Chondrocyte (in vitro differentiated cells): ENCODE data around the gene COMMD3. TPM values are rescaled to one million over a fixed set of nuclear protein-coding genes. Genes with fewer than 3 reads are reported as not detected.

Experiments
- DNase-seq: peaks from one replicate; pipeline ENCODE4 v3.0.0; 2021; ENCODE audit warnings: mixed read lengths, low spot score
- H3K27ac Mint-ChIP-seq: one replicate; pipeline ENCODE4 v1.8.0; 2021; ENCODE audit warnings: mild to moderate bottlenecking, moderate library complexity, mixed read lengths; ENCODE audit not compliant: unreplicated experiment
- H3K27me3 Mint-ChIP-seq: 2 replicates; pipeline ENCODE4 v1.8.0; 2021; ENCODE audit warnings: low read depth, mixed read lengths
- H3K36me3 Mint-ChIP-seq: 2 replicates; pipeline ENCODE4 v1.8.0; 2021; ENCODE audit warnings: low read depth, mixed read lengths
- H3K4me1 Mint-ChIP-seq: 2 replicates; pipeline ENCODE4 v1.8.0; 2021; ENCODE audit warnings: low read depth, mild to moderate bottlenecking, mixed read lengths
- H3K4me3 Mint-ChIP-seq: one replicate; pipeline ENCODE4 v1.8.0; 2021; ENCODE audit warnings: mild to moderate bottlenecking, moderate library complexity, mixed read lengths; ENCODE audit not compliant: unreplicated experiment
- H3K9me3 Mint-ChIP-seq: 2 replicates; pipeline ENCODE4 v1.8.0; 2021; ENCODE audit warnings: low read depth, mixed read lengths
- total RNA-seq: library from RNA; stranded (reverse); gene quantifications from 3 replicates; pipeline ENCODE4 v1.2.1, GENCODE V29; 2021
- TF ChIP-seq, protein P1 (sequence below): fragments of 200-600 bp; sonication (generic); IDR thresholded peaks from 2 replicates; pipeline ENCODE4 v1.5.0; 2021; ENCODE audit warnings: antibody characterized with exemption, mild to moderate bottlenecking, moderate library complexity

The COMMD3 gene
- total RNA-seq, 1 donor from 2014 or later, result 51.4 TPM

DNA sequence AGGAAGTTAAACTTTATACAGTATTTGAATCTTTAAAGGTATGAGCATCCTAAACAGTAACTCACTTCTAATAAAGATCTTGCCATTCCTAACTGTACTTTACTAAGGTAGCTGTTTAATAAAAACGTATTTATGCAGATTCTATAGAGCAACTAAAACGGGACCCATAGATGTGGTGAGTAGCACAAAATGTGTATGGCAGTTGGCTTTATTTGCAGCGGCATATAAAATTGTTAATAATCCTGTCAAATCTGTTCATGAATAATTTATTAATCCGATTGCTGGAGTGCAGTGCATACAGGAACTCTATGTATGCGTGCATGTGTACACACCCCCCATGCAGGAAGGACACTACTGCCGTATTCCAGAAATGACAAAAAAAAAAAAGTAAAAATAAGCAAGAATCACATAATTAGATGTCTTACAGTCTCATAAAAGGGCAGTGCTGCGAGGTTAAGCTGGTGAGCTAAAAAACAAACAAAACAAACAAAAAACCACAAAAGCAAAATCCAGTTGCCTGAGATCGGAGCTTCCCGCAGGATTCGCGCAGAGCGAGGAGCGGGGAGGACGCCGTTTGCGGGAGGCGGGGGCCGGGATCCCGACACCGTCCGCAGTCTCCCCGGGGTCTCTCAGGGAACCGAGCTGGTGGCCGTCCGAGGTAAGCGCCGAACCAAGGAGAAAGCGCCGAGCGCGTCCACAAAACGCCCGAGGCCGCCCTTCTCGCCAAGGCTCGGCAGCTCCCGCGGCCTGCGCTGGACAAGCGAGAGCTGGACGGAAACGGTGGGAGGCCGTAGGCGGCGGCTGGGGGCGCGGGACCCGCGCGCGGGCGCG is 518 bp upstream of the COMMD3 start:
- peaks cover 43% of the 10 kb centered on the region for H3K4me1 Mint-ChIP-seq
- peak overlapping the region; percentile 77 for H3K27ac Mint-ChIP-seq
- no peaks in the 10 kb centered on the region for H3K9me3 Mint-ChIP-seq
- H3K36me3 Mint-ChIP-seq, result no peaks in the 10 kb centered on the region
- peak overlapping the region; percentile 79 for H3K4me3 Mint-ChIP-seq
- no peaks in the 10 kb centered on the region for H3K27me3 Mint-ChIP-seq
- TF ChIP-seq, protein P1, sequence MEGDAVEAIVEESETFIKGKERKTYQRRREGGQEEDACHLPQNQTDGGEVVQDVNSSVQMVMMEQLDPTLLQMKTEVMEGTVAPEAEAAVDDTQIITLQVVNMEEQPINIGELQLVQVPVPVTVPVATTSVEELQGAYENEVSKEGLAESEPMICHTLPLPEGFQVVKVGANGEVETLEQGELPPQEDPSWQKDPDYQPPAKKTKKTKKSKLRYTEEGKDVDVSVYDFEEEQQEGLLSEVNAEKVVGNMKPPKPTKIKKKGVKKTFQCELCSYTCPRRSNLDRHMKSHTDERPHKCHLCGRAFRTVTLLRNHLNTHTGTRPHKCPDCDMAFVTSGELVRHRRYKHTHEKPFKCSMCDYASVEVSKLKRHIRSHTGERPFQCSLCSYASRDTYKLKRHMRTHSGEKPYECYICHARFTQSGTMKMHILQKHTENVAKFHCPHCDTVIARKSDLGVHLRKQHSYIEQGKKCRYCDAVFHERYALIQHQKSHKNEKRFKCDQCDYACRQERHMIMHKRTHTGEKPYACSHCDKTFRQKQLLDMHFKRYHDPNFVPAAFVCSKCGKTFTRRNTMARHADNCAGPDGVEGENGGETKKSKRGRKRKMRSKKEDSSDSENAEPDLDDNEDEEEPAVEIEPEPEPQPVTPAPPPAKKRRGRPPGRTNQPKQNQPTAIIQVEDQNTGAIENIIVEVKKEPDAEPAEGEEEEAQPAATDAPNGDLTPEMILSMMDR, result peak; percentile 20
- no peak for DNase-seq

DNA sequence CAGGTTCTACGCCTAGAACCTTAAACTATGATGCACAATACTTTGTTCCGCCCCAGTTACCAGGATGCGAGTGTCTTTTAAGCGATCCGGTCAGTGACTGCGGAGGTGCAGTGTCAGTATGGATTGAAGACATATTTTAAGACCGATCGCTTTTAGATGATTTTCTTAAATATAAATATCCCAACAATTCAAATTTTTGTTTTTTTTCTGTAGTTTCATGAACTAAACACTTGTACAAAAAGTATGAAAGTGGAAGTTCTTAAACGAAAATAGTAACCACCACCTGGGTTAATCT is 835 bp downstream of the COMMD3 start:
- DNase-seq, result no peak
- no peaks in the 10 kb centered on the region for H3K27me3 Mint-ChIP-seq
- TF ChIP-seq, protein P1, result no peak
- H3K9me3 Mint-ChIP-seq, result no peaks in the 10 kb centered on the region
- peak overlapping the region; percentile 88 for H3K4me3 Mint-ChIP-seq
- peaks cover 43% of the 10 kb centered on the region for H3K4me1 Mint-ChIP-seq
- H3K36me3 Mint-ChIP-seq, result no peaks in the 10 kb centered on the region
- peak overlapping the region; percentile 94 for H3K27ac Mint-ChIP-seq

DNA sequence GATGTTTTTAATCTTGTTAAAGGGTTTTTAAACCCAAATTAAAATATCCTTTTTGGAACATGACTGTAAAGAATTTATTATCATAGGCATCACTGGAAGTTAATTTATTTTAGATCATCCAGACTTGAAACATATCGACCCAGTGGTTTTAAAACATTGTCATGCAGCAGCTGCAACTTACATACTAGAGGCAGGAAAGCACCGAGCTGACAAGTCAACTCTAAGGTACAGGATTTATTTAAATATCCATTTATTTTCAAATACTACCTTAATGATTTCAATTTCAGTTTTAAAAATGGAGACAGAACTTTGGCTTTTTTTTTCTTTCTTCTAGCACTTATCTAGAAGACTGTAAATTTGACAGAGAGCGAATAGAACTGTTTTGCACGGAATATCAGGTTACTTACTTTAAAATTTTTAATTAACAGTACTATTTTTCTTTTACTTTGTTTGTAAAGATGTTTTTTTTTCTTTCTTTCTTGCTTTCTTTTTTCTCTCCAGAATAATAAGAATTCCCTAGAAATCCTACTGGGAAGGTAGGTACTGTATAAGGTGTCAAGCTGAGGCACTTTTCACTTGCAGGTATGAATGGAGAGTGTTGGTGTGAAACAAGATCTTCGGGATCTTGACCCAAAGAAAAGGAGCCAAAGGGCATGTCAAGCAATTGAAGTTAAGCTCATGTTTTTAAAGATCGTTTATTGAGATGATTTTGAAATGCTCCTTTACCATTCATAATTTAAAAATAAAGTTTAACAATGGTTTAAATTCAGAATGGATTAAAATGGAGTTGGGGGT is 1.8 kb downstream of the COMMD3 start:
- Mint-ChIP-seq H3K36me3 (no peaks in the 10 kb centered on the region), H3K4me1 (peaks cover 51% of the 10 kb centered on the region), H3K4me3 (peak overlapping the region; percentile 25), H3K9me3 (no peaks in the 10 kb centered on the region), H3K27me3 (peaks cover 4% of the 10 kb centered on the region), H3K27ac (peak overlapping the region; percentile 22)
- DNase-seq, result no peak
- TF ChIP-seq, protein P1, result no peak

DNA sequence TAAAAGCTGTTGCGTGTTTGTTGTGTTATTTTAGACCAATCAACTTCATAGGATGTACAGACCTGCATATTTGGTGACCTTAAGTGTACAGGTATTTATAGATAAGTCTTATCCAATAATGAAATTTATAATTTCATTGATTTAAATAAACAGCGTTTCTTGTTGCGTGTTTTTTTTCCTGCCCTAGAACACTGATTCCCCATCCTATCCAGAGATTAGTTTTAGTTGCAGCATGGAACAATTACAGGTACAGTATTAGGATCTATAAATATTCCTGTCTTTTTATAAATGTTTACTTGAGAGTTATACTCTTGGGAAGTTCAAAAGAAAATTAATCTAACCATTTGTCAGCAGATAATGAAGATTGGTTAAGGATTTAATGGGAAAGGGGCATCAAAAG is 2.6 kb downstream of the COMMD3 start:
- H3K27me3 Mint-ChIP-seq, result peaks cover 4% of the 10 kb centered on the region

DNA sequence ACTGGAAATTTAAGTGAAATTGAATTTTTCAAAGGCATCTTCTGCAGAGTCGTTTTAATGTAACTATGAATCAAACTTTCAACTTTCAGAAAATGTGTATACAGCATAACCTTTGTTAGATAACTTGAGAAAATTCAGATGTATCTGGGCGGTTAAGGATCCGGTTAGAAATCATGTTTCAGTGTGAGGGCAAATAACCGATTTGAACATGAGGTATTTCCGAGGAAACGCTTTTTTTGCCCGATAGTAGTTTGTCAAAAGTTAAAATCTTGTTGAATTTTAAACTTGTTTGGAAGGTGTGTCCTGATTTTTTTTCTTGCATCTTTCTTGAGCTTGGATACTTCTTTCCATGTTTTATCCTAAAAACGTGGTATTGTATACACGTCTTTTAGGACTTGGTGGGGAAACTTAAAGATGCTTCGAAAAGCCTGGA is 3.4 kb downstream of the COMMD3 start:
- H3K4me1 Mint-ChIP-seq, result peaks cover 67% of the 10 kb centered on the region
- H3K27me3 Mint-ChIP-seq, result peaks cover 6% of the 10 kb centered on the region
- H3K9me3 Mint-ChIP-seq, result no peaks in the 10 kb centered on the region
- no peaks in the 10 kb centered on the region for H3K36me3 Mint-ChIP-seq
- TF ChIP-seq, protein P1, result no peak
- H3K4me3 Mint-ChIP-seq, result peak overlapping the region; percentile 74
- H3K27ac Mint-ChIP-seq, result peak overlapping the region; percentile 83
- DNase-seq, result no peak

More for the DNA sequence above, 2.6 kb downstream of the COMMD3 start:
- Mint-ChIP-seq H3K36me3 (no peaks in the 10 kb centered on the region), H3K9me3 (no peaks in the 10 kb centered on the region), H3K4me3 (no peak overlapping the region), H3K27ac (no peak overlapping the region), H3K4me1 (peaks cover 59% of the 10 kb centered on the region)
- TF ChIP-seq, protein P1, result no peak
- DNase-seq, result no peak
